Thyroid gland (tissue), 4 donors: ENCODE data around the gene RRP12.

Experiments used
- CTCF ChIP-seq, 6 experiments: fragments of 200-600 bp in 3 of 6; fragments of 450-650 bp in 3 of 6; sonication (generic) in 3 of 6; IDR thresholded peaks; one replicate each; pipeline ENCODE4 v1.5.1; 2016 to 2019; ENCODE audit warnings: antibody characterized with exemption in 6 of 6, mild to moderate bottlenecking in 2 of 6, inconsistent platforms in 1 of 6, moderate library complexity in 1 of 6
- POLR2A ChIP-seq, 2 donors: fragments of 450-650 bp; IDR thresholded peaks; one replicate each; pipeline ENCODE4 v1.6.1; 2017; ENCODE audit warnings: antibody characterized with exemption in 2 of 2, mild to moderate bottlenecking in 2 of 2, moderate library complexity in 1 of 2

DNA sequence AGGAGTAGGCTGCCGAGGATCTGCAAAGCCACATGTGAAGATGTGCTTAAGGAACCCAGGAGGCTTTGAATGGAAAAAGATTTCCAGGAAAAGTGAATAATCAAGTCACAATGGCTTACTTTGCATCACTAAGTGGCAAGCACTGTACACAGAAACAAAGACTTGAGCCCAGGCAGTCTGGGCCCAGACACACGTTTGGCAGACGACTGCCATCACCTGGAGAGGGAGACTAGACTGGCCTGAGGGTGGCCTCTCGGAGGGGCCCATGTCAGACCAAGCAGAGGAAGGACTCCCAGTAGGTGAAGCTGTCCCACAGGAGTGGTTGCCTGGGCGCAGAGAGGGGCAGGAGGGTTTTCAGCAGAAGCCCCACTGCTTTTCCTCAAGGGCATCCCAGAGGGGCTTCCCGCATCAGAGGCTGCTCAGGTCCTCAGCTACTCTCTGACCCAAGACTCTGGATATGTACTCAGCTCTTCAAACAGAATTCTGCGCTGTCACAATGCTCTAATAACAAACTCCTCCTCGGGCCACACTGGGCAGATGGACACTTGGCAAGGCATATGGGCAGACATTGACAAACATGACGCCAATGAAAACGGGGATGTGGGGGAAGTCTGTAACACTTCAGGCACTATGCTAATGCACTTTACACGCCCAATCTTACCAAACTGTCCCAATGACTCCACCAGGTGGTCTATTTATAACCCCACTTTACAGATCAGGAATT lies 38.7 kb downstream of the RRP12 start:
- TF ChIP-seq CTCF (IDR thresholded peaks at IDR 0.05) (no peak), POLR2A (IDR thresholded peaks at IDR 0.05) (no peak)
